Nephron progenitor cell (in vitro differentiated cells): Measurements from ENCODE around the gene TMPRSS4.

Experiments
- DNase-seq: peaks from one replicate; pipeline ENCODE4 v3.0.0; 2021
- H3K27ac Mint-ChIP-seq: 2 replicates; pipeline ENCODE4 v1.8.0; 2021; ENCODE audit warnings: mild to moderate bottlenecking, moderate library complexity, mixed read lengths
- H3K27me3 Mint-ChIP-seq: 2 replicates; pipeline ENCODE4 v1.8.0; 2021; ENCODE audit warnings: mild to moderate bottlenecking, low read depth, mixed read lengths; ENCODE audit not compliant: poor library complexity
- H3K36me3 Mint-ChIP-seq: 2 replicates; pipeline ENCODE4 v1.8.0; 2021; ENCODE audit warnings: low read depth, mixed read lengths
- H3K4me1 Mint-ChIP-seq: 2 replicates; pipeline ENCODE4 v1.8.0; 2021; ENCODE audit warnings: mixed read lengths
- H3K4me3 Mint-ChIP-seq: 2 replicates; pipeline ENCODE4 v1.8.0; 2021; ENCODE audit warnings: mild to moderate bottlenecking, moderate library complexity, mixed read lengths
- H3K9me3 Mint-ChIP-seq: 2 replicates; pipeline ENCODE4 v1.8.0; 2021; ENCODE audit warnings: mild to moderate bottlenecking, moderate library complexity, mixed read lengths
- CTCF ChIP-seq: fragments of 200-600 bp; sonication (generic); IDR thresholded peaks from 2 replicates; pipeline ENCODE4 v1.5.0; 2021; ENCODE audit warnings: antibody characterized with exemption

The TMPRSS4 gene

GRCh38 chr11:118156531-118157185, 79.8 kb downstream of the TMPRSS4 start:
- Mint-ChIP-seq H3K9me3 (no peaks in the 10 kb centered on the region), H3K27ac (no peak overlapping the region), H3K4me3 (peak overlapping the region; percentile 71), H3K4me1 (peaks cover 35% of the 10 kb centered on the region), H3K36me3 (no peaks in the 10 kb centered on the region), H3K27me3 (peaks cover 100% of the 10 kb centered on the region)
- DNase-seq, result no peak
- TF ChIP-seq CTCF, result no peak

DNA sequence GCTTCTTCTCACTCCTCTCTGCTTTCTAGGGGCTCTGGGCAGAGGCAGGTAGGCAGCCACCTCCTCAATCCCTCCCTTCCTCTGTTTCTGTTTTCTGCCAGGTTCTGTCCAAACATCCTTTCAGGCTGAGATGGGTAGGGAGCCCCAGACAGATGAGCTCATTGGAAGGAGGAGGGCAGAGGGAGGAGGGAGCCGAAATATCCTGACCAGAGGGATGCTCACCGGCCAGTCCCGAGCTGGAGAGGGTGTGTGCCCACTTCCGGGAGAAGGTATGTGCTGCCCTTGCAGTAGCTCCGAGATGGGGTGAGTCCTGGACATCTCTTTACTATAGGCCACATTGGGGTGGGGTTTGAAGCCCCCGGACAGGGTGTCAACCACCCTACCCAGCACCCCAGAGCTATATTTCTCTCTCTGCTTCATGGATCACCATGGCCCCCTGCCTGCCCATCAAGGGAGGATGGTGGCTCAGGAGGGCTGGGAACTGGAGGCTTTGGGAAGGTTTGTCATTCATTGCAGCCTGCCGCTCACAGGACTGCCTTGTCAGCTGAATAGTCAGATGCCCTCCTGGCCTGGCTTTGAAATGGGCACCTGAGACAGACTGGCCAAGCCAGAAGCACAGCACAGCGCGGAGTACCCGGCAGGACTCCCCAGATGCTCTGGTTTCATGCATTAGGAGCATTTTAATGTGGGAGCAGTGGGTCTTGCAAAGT, 80.5 kb downstream of the TMPRSS4 start:
- Mint-ChIP-seq H3K4me3 (peak overlapping the region; percentile 71), H3K4me1 (peaks cover 35% of the 10 kb centered on the region), H3K36me3 (no peaks in the 10 kb centered on the region), H3K27ac (no peak overlapping the region), H3K27me3 (peaks cover 100% of the 10 kb centered on the region), H3K9me3 (no peaks in the 10 kb centered on the region)
- no peak for TF ChIP-seq CTCF
- DNase-seq, result no peak

DNA sequence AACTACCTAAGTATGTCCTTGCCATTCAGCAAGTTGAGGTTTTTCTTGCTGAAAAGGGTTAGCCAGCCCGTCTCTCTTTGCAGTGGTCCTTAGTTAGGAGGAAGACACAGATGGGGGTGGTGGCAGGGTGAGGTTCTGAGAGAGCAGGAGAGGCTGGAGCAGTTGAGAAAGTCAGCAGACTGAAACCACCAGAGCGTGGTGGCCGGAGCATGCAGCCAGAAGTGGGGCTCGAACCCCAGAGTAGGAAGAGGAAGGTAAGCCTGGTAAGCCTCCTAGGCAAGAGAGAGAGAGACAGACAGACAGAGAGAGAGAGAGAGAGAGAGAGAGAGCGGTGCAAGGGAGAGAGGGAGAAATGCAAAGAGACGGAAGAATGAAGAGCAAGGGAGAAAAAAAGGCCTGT, 84.9 kb downstream of the TMPRSS4 start:
- peaks cover 5% of the 10 kb centered on the region for H3K4me1 Mint-ChIP-seq
- peaks cover 96% of the 10 kb centered on the region for H3K27me3 Mint-ChIP-seq
- no peak for TF ChIP-seq CTCF
- no peak for DNase-seq
- H3K4me3 Mint-ChIP-seq, result no peak overlapping the region
- H3K27ac Mint-ChIP-seq, result no peak overlapping the region
- no peaks in the 10 kb centered on the region for H3K9me3 Mint-ChIP-seq
- H3K36me3 Mint-ChIP-seq, result no peaks in the 10 kb centered on the region

- Mint-ChIP-seq H3K27ac (no peak overlapping the region), H3K27me3 (peaks cover 96% of the 10 kb centered on the region), H3K4me1 (no peaks in the 10 kb centered on the region), H3K4me3 (no peak overlapping the region), H3K9me3 (no peaks in the 10 kb centered on the region), H3K36me3 (no peaks in the 10 kb centered on the region)
- DNase-seq, result no peak
- TF ChIP-seq CTCF, result no peak
These were observed 86.0 kb downstream of the TMPRSS4 start for GRCh38 chr11:118162846-118163245.

DNA sequence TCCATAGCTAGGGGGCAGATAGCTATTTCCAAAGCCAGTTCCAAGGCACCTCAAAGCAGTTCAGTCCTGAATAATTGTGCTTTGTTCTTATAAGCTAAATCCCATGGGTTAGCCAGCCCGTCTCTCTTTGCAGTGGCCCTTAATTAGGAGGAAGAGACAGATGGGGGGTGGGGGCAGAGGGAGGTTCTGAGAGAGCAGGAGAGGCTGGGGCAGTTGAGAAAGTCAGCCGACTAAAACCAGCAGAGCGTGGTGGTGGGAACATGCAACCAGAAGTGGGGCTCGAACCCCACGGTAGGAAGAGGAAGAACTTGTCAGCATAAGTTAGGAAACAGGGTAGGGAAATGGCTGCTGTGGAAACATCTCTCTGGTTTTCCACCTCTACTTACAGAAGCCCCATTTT, 86.6 kb downstream of the TMPRSS4 start:
- H3K36me3 Mint-ChIP-seq, result no peaks in the 10 kb centered on the region

More for the DNA sequence above, 86.6 kb downstream of the TMPRSS4 start:
- Mint-ChIP-seq H3K4me1 (no peaks in the 10 kb centered on the region), H3K27ac (no peak overlapping the region), H3K27me3 (peaks cover 96% of the 10 kb centered on the region), H3K4me3 (no peak overlapping the region), H3K9me3 (no peaks in the 10 kb centered on the region)
- TF ChIP-seq CTCF, result no peak
- DNase-seq, result no peak
